K562 (cell line): ENCODE data around the gene ZNF460. TPM values are rescaled to one million over a fixed set of nuclear protein-coding genes. Genes with fewer than 3 reads are reported as not detected.

Experiments used
- C11orf30 ChIP-seq: fragments of 450-650 bp; IDR thresholded peaks from 2 replicates; pipeline ENCODE4 v1.6.1; 2016; ENCODE audit warnings: low read depth, mild to moderate bottlenecking
- CBFA2T2 ChIP-seq: fragments of 450-650 bp; conservative IDR thresholded peaks from 2 replicates; pipeline ENCODE4 v1.6.1; 2017; ENCODE audit warnings: mild to moderate bottlenecking
- E2F5 ChIP-seq: sonication (generic); formaldehyde crosslinking; IDR thresholded peaks from 2 replicates; pipeline ENCODE4 v1.8.0; 2022; ENCODE audit warnings: mild to moderate bottlenecking, missing genetic modification reagents
- FOXO4 ChIP-seq: fragments of 450-650 bp; formaldehyde crosslinking; IDR thresholded peaks from 2 replicates; pipeline ENCODE4 v1.4.0; 2020; ENCODE audit warnings: mild to moderate bottlenecking, moderate library complexity
- GABPB2 ChIP-seq: fragments of 250-450 bp; sonication (Bioruptor Pico); conservative IDR thresholded peaks from 2 replicates; pipeline ENCODE4 v1.5.1; 2021; ENCODE audit warnings: mild to moderate bottlenecking
- POLR3A ChIP-seq: IDR thresholded peaks from 2 replicates; pipeline ENCODE4 v1.6.1; 2011; ENCODE audit warnings: borderline replicate concordance, mild to moderate bottlenecking, moderate library complexity; ENCODE audit not compliant: insufficient read length, insufficient read depth; ENCODE audit errors: extremely low read depth
- STAG1 ChIP-seq: sonication (generic); formaldehyde crosslinking; IDR thresholded peaks from 2 replicates; pipeline ENCODE4 v1.5.0; 2020; ENCODE audit warnings: missing genetic modification reagents, borderline replicate concordance
- ZBTB12 ChIP-seq: fragments of 250-450 bp; sonication (Bioruptor Pico); IDR thresholded peaks from 2 replicates; pipeline ENCODE4 v1.4.0; 2020
- ZBTB34 ChIP-seq: fragments of 250-450 bp; sonication (Bioruptor Pico); IDR thresholded peaks from 2 replicates; pipeline ENCODE4 v1.8.0; 2021; ENCODE audit warnings: mild to moderate bottlenecking, moderate library complexity
- ZNF407 ChIP-seq: fragments of 450-650 bp; IDR thresholded peaks from 2 replicates; pipeline ENCODE4 v1.6.1; 2016; ENCODE audit warnings: low read depth
- polyA plus RNA-seq, 8 experiments: library from polyadenylated mRNA; depleted of rRNA in 4 of 8; stranded (reverse) in 5 of 8; unstranded in 3 of 8; fragments of >200 nt; fragmentation: Nextera tagmentation in 2 of 8; fragmentation: Illumina TruSeq in 1 of 8; extraction: Ambion mirVana in 2 of 8; extraction: Trizol in 1 of 8; gene quantifications; 2 replicates each; pipeline versions ENCODE4 v1.2.1 to v1.2.3, GENCODE V29; 2011 to 2014; ENCODE audit warnings: inconsistent platforms in 1 of 8, missing spikeins in 1 of 8
- total RNA-seq, 7 experiments: library from RNA; depleted of rRNA in 6 of 7; stranded (reverse); fragments of >200 nt in 6 of 7; fragmentation: Illumina TruSeq in 2 of 7; extraction: Trizol in 2 of 7; gene quantifications; 2 replicates each; pipeline versions ENCODE4 v1.2.1 to v1.2.3, GENCODE V29; 2011 to 2021; ENCODE audit warnings: low replicate concordance in 1 of 7

The ZNF460 gene
- total and polyA plus RNA-seq, 9 of the 15 experiments (the other 6 are each of a cell fraction or from before 2014, with no cell fraction given): 0.45 to 36.2 (median 16.6) TPM

- TF ChIP-seq E2F5 (no peak), GABPB2 (CRISPR knock-in tag) (no peak), ZBTB34 (CRISPR knock-in tag) (no peak), ZBTB12 (CRISPR knock-in tag) (no peak), C11orf30 (peak; percentile 73), STAG1 (CRISPR knock-in tag) (no peak), CBFA2T2 (no peak), FOXO4 (CRISPR knock-in tag) (no peak), ZNF407 (no peak), POLR3A (no peak)
Measured at GRCh38 chr19:57262044-57262443, 18.2 kb upstream of the ZNF460 start (continued).
